CD4-positive, alpha-beta T cell treated with Interleukin-17A for 4 hours (primary cell): ENCODE measurements around the gene BMS1.
"Not testable (repeated sequence)": the region's sequence is repeated elsewhere in the genome, so short reads cannot be mapped to it uniquely, and the experiment has no call there.

Experiments used
- DNase-seq: peaks from one replicate; pipeline ENCODE4 v3.0.0-alpha.2; 2020; ENCODE audit warnings: mixed read lengths

The BMS1 gene

DNA sequence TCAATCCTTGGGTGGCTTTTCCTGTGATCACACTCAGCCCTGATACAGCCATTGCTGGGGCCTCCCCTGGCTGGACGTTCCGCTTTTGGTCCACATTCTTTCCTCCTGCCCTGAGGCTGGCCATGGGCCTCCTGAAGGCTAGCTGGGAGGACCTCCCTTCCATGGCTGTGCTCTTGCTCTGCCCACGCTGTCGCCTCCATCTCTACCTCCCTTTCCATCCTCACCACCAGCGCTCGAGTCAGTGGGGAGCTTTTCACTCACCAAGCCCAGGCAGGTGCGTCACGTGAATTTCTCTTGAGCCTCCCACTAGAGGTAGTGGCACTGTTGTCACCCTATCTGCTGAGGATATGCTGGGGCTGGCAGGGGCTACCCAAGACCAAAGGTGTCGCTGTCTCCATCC lies 85.9 kb downstream of the BMS1 start:
- no peak for DNase-seq

DNA sequence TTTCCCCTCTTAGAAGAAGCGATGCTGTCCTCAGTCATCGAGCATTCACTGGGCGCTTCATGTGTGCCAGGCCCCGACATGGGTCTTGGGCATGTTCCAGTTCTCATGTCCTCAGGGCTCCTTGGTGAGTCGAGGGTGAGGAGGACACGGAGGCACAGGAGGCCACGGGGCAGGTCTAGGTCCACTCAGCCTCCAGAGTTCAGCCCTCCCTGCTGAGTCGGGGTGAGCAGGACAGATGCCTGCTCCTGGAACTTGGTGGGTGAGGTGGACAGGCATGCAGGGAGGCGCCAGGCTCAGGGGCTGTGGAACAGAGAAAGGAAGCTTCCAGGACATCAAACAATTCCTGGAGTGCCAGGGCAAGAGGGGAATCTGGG lies 87.4 kb downstream of the BMS1 start:
- DNase-seq, result no peak

DNA sequence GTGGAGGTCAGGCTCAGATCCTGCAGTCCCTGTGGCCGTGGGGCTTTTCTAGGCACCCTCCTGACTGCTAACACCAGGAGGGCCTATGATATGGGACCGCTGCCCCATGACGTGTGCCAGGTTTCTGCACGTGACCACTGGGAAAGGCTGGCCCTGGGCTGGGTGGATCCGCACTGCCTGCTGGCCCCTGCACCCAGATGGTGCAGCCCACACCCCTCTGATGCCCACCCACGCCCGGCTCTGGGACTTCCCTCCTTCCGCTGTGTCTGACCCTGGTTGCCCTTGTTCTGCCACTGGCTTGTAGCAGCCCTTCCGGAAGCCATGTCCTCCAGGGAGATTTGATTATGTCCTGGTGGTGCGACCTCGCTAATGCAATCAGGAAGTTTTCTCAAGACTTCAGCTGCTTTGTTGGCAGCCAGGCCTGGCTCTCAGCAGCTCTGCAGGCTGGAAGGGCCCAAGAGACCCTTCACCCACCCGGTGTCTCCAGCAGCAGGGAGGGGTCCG lies 88.6 kb downstream of the BMS1 start:
- DNase-seq, result not testable (repeated sequence)

DNA sequence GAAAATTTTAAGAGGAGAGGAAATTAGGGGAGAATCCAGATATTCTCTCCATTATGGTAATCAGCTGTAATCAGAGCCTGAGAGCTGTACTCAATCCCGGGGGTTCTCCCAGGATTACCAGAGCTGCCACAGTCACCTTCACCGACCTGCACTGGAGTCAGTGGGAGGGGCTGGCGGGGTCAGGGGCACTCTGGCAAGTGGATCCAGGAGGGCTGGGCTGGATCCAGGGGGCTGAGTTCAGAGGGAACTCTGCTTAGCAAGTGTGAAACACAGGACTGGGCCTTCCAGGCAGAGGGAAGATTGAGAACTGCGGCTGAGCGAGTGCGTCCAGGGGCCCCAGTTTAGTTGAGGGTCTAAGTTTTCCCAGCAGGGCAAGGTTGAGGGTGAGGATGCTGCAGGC lies 89.2 kb downstream of the BMS1 start:
- DNase-seq, result no peak

DNA sequence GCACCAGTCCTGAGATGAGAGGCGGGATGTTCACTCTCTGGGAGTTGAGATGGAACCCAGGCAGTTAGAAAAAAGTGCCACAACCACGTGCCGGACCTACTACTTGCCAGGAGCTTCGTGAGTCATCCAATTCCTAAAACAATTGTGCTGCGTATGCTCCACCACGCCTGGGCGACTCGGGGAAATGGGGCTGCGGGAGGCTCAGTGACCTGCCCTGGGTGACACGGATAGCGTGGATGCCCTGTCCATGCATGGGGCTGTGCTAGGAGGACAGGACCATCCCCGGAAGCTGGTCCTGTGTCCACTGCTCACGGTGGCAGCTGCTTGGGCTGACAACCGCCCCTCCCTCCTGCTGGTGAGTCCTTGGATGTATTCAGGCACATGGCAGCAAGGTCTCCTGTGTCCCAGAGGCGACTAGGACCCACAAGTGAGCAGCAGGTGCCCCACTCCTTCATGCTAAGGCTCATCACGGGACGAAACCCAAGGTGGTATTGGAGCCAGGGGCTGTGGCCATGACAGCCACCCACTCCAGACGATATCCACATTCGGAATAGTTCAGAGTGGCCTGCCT lies 90.4 kb downstream of the BMS1 start:
- no peak for DNase-seq

DNA sequence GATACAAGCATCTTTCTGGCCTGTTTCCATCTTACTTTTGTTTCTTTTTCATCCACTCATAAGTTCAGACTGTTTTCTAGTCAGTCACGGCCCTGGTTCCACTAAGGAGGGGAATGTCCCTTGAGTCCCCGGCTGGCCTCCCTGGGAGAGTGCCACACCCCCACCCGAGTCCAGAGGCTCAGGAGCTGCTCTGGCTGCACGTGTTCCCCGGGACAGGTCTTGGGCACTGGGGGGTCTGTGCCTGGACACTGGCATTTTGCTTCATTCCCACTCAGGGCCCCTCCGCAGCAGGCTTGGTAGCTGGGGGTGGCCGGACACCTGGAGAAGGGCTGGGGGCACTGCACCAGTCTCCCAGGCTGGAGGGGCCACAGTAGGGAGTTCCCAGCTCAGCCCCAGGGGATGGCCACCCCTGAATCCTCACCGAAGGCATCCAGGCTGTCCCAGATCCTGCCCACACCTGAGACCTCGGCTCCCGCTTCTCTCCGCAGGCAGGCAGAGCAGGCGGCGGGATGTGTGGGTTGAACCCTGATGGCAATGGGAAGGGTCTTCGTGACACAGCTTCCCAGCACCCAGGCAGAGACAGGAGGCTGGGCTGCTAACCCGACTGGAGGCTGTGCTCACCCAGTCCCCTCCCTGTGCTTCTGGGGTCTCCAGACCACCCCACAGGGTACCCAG lies 92.3 kb downstream of the BMS1 start:
- DNase-seq, result no peak

DNA sequence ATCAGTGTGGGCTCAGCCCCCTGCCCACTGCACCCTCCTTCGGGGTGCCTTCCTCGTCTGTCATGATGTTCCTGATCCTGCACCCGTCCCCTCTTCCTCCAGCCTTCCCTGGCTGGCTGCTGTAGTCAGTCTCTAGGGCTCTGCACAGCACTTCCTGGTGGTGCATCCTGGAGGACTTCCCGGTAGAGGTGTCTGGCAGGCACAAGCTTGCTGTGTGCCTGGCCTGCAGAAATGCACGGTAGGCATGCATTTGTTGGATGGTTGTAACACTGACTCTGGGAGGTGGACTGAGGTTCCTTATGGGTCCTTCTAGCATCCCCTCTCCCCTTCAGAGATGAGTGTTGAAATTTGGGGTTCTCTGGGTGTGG lies 92.8 kb downstream of the BMS1 start:
- DNase-seq, result no peak

DNA sequence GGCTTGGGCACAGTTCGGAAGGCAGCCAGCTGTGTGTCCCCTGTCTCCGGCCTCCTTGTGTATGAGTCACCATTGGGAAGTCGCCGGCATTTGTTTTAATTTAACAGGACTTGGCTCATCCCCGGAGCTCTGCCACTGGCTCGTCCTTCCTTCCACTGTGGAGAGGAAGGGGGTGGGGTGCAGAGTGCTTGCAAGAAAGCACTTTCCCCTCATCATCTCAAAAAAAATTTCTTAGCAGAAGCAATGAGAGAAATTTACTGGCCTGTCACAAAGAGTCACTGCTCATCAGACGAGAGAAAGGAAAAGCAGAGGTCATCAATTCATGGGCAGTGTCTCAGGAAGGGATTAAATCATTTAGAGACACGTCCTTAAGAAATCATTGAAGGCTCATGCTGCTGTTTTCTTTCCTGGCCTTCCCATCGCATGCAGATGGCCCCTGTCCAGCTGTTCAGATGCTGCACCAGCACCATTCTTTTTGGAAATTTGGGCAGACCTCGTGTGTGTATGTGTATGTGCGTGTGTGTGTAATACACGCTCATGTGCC lies 93.3 kb downstream of the BMS1 start:
- DNase-seq, result no peak

DNA sequence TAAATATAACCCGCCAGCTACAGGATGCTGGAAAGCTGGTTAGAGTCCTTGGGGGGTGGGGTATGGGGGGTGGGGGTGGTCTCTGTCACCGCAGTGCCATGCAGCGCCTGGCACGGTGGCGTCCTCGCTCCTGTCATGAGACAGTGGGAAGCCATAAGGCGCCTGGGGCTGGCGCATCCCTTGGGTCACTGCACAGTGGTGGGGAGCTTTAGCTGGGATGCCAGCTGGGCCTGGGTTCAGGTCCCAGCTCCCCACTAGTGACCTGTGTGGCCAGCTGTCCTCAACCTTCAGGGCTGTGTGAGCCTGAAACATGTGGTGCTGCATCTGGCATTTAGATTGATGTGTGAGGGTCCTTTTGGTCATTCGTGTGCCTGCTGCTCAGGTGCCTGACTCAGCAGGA lies 93.9 kb downstream of the BMS1 start:
- no peak for DNase-seq

DNA sequence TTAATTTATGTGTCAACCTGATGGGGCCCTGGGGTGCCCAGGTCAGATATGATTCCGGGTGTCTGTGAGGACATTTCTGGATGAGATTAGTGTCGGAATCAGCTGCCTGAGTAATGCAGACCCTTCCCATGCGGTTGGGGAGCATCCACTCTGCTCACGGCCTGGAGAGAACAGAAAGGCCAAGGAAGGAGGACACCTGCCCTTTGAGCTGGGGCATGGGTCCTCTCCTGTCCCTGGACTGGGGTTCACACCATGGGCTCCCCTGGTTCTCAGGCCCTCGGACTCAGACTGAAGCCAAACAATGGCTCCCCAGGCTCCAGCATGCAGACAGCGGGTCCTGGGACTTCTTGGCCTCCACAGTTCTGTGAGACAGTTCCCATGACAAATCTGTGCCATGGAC lies 94.3 kb downstream of the BMS1 start:
- DNase-seq, result no peak

DNA sequence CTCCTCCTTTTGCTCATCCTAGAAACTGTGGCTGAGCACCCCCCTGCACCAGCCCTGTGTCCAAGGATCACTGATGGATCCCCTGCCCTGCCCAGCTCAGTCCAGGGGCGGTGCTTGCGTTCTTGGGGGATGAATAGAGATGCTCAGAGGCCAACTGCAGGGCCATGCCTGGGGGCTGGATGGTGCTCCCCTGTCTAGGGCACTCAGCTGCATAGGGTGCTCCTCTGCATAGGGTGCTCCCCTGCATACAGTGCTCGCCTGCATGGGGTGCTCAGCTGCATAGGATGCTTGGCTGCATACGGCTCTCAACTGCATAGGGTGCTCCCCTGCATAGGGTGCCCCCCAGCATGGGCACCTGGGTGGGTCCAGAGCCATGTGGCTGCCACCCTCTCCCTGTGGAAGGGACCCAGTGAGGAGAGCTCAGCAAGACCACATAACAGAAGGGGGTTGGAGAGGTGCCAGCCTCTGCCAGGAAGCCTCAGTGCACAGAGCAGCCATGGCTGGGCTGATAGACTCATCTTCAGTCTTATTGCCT lies 95.0 kb downstream of the BMS1 start:
- DNase-seq, result no peak

DNA sequence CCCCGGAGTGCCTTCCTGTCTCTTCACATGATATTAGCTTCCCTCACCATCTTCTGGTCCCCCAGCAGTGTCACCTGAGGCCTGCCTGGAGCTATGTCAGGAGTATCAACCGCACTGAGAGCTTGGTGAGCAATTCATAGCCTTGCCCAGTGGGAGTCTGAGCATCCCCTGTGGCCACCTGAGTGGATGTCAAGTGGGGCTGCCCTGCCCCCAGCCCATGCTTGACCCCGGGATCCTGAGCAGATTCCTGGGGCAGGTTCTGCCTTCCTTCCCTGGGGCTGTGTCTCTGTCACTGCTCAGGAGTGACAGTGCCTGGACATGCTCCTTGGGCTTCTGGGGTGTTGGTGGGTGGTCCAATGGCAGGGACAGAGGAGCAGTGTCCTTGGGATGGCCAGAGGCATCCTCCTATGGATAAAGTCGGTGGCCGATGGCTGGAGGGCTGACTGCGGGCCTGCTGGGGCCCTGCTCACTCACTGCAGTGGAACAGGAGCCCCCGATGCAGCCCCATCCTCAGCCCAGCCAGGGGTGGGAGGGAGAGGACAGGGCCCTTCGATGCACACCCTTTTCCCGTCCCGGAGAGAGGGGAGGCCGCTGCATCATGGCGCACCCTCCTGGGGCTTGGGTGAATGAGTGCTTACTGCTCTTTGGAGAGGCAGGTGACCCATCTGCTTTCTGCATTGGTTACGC lies 95.7 kb downstream of the BMS1 start:
- DNase-seq, result no peak

DNA sequence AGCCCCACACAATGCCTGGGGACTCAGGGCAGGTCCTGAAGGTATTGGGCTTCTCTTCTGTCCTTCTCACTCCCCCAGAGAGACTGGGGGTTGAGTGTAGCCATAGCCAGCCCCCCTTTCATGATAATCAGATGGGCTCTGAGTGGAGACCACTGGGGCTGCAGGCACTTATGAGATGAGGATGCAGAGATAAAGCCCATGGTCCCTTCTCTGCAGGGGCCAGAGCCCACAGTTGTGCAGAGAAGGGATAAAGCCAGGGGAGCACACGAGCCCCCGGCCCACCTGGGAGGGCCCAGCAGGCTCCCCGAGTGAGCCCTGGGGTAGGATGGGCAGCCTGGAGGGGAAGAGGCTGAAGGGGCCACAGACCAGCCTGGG lies 96.2 kb downstream of the BMS1 start:
- no peak for DNase-seq

DNA sequence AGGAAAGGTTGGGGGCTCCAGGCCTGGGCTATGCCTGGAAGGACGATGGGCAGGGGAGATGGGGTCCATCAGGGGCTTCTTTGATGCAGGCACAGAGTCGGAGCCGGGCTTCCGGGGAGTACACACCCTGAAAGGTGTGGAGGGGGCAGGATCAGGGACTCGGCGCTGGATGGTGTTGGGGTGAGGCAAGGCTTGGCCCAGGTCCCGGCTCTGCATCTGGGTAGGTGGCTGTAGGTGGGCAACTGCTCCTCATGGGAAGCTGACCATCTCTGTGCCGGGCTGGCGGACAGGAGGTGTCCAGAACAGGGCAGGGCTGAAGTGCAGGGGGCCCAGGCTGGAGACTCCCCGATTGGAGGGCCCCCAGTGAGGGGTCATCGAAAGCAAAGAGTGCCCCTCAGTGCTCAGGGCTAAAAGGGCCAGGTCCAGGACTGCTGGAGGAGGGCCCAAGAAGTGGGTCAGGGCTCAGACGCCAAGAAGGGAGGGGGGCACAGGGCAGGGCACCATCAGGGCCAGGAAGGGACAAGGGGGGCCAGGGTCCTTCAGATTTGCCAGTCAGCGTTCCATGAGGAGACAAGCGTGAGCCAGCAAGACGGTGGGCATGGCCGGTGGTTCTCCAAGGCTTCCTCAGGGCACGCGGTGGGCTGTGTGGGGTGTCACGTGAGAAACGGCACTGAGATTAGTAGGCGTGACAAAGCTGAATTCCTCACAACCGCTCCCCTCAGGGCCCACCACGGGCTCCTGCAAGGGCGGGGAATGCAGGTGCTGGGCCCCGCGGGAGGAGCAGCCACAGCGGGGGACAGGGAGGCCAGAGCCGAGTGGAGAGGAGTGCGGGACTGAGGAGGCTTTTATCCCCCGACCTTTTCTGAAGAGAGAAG lies 97.0 kb downstream of the BMS1 start:
- DNase-seq, result no peak

DNA sequence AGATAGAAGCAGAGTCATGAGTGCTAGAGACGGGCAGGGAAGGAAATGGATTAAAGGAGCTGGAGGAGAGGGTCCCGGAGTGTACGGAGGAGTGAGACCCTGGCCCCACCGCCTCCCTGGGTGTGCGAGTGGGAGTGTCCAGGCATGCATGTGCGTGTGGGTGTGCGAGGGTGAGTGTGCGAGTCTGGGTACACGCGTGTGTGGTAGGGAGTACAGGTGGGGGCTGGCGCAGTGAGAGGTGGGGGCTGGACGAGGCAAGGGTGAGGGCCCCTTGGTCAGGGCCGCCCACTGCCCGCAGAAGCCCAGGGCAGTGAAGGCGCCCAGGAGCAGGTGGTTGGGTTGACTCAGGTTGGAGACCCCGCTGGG lies 97.6 kb downstream of the BMS1 start:
- DNase-seq, result no peak

DNA sequence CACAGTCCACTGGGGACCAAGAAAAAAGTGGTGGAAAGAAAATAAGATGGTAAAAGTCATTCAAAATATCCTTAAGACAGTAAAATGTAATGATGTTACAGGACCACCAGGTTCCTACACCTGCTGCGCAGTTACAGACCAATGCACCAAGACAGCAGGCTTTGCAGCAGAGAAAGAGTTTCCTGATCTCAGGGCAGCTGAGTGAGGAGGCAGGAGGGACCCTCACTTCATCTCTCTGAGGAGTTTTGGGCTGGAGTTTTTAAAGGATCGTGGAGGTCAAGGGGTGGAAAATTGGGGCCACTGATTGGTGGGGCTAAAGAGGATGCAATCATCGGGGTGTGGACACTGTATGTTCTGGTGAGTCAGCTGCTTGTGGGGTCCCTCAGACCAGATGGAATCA lies 100.0 kb downstream of the BMS1 start:
- no peak for DNase-seq
